Sigmoid colon (tissue), 4 donors: ENCODE data around the gene ITGB1.

Source experiments
- EP300 ChIP-seq, 4 donors: sonication (generic); formaldehyde crosslinking; IDR thresholded peaks; one replicate each; pipeline ENCODE4 v1.6.1; 2017; ENCODE audit warnings: antibody characterized with exemption in 4 of 4
- POLR2A ChIP-seq, 2 donors: fragments of 450-650 bp; IDR thresholded peaks; one replicate each; pipeline ENCODE4 v1.6.1; 2016; ENCODE audit warnings: antibody characterized with exemption in 2 of 2, mild to moderate bottlenecking in 2 of 2, moderate library complexity in 2 of 2
- TF ChIP-seq, protein P1 (sequence below), 4 experiments: fragments of 450-650 bp in 3 of 4; fragments of 200-600 bp in 1 of 4; IDR thresholded peaks; one replicate each; pipeline ENCODE4 v1.5.1; 2016 to 2019; ENCODE audit warnings: antibody characterized with exemption in 4 of 4, mild to moderate bottlenecking in 3 of 4, moderate library complexity in 2 of 4

- no peak for TF ChIP-seq POLR2A (IDR thresholded peaks at IDR 0.05)
- TF ChIP-seq, protein P1, sequence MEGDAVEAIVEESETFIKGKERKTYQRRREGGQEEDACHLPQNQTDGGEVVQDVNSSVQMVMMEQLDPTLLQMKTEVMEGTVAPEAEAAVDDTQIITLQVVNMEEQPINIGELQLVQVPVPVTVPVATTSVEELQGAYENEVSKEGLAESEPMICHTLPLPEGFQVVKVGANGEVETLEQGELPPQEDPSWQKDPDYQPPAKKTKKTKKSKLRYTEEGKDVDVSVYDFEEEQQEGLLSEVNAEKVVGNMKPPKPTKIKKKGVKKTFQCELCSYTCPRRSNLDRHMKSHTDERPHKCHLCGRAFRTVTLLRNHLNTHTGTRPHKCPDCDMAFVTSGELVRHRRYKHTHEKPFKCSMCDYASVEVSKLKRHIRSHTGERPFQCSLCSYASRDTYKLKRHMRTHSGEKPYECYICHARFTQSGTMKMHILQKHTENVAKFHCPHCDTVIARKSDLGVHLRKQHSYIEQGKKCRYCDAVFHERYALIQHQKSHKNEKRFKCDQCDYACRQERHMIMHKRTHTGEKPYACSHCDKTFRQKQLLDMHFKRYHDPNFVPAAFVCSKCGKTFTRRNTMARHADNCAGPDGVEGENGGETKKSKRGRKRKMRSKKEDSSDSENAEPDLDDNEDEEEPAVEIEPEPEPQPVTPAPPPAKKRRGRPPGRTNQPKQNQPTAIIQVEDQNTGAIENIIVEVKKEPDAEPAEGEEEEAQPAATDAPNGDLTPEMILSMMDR (IDR thresholded peaks at IDR 0.05) = no peak
- no peak for TF ChIP-seq EP300 (IDR thresholded peaks at IDR 0.05)
Measured at GRCh38 chr10:32955790-32956189, 2.2 kb downstream of the ITGB1 start.
